GM21381 (cell line): ENCODE data around the gene PSMF1.

Source experiments
- ATAC-seq: cut with Tn5 transposase; IDR thresholded peaks from one replicate; pipeline ENCODE4 v1.9.1; 2021; ENCODE audit warnings: mild to moderate bottlenecking, moderate library complexity; ENCODE audit not compliant: unreplicated experiment

PSMF1 gene

DNA sequence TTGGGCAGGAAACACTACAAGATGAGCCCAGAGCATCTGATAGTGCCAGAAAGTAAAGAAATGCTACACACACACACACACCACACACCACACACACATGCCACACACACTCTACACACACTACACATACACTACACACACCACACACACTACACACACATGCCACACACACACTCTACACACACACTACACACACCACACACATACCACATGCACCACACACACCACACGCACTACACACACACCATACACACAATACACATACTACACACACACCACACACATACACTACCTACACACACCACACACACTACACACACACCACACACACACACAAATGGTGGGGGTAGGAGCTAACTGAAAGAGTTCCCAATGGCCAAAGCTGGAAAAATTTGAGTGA, 69.9 kb downstream of the PSMF1 start:
- no peak for ATAC-seq

DNA sequence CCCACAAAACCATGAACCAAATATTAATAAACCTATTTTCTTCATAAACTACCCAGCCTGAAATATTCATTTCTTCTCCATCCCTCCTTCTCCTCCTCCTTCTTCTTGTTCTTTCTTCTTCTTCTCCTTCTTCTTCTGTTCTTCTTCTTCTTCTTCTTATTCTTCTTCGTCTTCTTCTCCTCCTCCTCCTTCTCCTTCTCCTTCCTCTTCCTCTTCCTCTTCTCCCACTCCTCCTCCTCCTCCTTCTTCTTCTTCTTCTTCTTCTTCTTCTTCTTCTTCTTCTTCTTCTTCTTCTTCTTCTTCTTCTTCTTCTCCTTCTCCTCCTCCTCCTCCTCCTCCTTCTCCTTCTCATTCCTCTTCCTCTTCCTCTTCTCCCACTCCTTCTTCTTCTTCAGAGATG, 71.4 kb downstream of the PSMF1 start:
- no peak for ATAC-seq

DNA sequence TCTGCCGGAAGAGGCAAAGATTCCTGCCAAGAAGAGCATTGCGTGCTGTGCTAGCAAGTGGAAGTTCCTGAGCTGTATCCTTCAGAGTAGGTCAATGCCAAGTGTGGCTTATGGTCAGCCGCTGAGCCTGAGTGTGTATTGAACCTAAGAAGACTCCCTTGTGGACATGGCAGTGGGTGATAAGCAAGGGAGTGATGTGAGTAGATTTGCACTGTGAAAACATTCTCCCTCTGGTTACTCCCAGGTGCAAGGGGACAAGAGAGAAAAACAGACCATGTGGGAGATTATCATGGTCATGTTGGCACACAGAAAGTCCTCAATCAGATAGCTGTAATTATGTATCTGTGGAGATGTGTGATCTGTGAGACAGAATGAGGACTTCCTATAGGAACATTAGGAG, 72.4 kb downstream of the PSMF1 start:
- ATAC-seq: no peak

DNA sequence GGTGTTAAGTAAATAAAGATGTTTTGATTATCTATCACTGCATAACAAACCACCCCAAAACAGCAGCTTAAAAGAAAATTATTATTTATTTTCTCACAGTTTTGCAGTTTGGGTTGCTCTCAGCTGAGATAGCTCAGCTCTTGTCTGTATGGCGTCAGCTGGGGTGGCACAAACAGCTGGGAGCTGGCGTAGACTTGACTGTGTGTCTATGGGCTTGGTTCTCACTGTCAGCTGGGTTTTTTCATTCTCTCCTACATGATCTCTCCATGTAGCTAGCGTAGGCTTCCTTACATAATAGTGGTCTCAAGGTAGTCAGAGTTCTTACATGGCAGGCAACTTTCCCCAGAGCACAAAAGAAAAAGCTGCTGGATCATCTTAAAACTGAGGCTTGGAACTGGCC, 72.9 kb downstream of the PSMF1 start:
- ATAC-seq: no peak

DNA sequence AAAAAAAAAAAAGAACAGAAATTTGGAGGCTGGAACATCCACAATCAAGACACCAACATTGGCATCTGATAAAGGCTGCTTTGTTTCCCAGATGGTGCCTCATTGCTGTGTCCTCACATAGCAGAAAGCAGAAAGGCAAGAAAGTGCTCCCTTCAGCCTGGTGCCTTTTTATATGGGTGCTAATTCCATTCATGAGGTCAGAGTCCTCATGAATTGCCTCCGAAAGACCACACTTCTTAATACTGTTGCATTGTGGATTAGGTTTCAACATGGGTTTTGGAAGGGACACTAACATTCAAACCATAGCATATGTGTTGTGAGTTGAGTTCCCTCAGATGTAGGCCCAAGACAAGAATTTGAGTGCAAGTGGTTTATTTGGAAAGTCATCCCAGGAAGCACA, 76.8 kb downstream of the PSMF1 start:
- no peak for ATAC-seq

DNA sequence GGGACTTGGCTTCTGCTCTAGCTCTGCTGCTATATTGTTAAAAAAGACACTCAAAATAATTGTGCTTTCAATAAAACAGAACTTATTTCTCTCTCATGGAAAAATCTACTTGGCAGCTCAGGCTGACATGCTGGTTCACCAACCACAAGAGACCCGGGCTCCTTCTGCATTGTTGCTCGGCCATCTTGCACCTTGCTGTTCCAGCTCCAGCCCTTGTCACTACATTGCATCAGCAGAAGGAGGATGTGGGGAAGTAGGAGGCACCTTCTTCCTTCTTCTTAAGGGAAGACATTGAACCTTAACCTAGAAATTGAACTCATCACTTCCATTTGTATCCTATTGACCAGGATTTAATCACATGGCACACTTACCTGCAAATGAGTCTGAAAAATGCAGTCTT, 78.2 kb downstream of the PSMF1 start:
- ATAC-seq: no peak

DNA sequence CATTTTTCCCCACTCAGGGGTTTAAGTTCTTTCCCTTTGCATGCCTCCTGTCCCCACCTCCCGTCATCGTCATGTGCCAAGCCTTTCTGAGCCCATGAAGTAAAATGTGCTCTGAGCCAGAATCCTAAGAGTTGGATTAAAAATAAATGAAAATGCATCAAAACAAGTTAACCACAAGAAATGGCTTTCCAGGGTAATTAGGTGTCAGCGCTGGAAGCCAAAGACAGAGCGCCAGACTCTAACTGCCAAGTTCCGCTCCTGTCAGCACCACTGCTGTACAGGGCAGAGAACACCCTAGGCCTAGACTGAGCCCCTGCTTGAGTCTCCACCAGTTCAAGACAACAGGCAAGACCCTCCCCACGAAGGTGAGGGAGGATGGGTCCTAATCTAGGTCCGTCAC, 79.4 kb downstream of the PSMF1 start:
- ATAC-seq: no peak

DNA sequence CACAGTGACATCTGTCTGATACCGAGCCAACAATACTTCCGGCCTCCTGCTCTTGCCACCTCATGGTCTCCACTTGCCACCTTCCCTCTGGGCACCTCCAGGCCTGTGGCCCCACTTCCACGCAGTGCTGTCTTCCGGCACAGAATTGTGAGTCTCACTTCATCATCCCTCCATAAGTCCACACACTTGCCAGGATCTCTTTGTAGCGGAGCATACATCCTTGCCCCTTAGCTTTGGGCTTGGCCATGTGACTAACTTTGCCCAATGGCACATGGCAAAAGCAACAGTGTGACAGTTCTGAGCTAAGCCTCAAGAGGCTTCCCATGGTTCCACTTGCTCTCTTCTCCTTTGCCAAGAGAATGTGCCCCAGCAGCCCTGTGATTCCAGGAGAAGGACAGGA, 80.3 kb downstream of the PSMF1 start:
- ATAC-seq: no peak

DNA sequence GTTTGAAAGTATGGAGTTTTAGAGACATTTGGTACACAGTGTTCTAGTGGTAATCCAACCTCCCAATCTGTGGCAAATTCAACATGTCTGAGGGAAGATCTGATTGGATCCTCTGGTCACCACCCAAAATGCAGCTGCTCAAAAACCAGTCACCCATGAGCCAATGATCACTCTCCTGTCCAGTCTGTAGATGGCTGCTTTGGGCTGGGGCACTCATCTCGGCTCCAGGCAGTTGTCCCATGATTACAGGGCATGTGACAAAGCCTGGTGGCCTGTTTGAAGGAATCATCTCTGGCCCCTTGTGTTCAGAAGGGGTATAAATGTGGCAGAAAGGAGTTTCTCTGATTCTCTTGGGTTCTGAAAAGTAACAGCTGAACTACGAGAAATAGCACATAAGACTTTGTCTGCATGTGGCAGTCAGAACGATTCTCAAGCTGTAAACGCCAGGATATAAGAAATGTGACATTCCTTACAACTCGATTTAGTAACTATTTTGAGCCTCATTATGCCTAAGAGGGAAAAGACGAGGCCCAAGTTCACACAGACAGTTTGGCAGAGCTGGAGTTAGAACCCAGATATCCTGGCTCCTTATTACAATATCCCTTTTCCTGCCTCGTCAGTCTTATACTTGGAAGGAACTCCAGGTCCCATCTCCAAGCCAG, 80.9 kb downstream of the PSMF1 start:
- ATAC-seq: no peak

DNA sequence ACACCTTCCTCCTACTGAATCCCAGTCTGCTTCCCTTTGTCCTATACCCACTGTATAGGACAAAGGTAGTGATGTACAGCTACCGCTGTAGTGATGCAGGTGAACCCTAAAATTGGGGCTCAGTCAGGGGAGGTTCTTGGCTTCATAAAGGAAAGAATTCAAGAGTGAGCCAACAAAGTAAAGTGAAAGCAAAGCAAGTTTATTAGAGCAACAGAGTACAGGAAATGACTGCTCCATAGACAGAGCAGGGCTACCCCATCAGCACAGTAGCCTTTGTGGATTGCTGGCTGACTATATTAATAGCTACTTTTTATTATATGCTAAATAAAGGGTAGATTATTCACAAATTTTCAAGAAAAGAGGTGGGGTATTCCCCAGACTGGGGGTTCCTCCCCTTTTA, 81.6 kb downstream of the PSMF1 start:
- ATAC-seq: no peak

DNA sequence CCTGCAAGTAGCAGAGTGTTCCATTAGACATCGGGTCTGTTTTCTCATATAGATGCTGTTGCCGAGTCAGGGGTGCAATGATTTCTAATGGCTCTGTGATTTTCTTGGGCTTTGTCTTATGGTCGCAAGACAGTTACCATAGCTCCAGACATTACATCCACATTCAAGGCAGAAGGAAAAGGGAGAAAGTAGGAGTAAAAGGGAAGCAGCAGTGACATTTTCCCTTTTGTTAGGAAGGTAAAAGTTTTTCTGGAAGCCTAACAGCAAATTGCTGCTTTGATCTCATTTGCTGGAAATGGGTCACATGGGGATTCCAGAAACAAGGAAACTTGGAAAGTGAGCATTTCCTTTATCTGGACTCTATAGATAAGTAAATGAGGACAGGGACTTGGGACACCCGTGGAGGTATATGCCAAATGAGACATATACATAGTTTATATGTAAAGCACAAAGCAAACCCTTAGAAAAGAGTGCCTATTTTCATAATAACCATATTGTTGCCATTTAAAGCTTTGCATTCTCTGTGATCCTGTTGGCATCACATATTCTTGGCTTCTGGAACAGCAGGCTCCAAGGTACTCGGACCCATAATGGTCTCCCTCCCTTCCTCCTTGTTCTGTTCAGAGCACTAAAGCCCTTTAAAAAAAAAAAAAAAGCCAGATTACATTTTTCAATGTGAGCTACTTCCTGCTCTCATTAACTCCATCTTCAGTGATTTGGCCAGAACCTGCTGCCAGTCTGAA, 84.5 kb downstream of the PSMF1 start, which contains the start of gene C20orf202:
Gene C20orf202, plus strand, starts transcription at position 693 of the 743 bp plus-strand sequence. CDS start 132 bp downstream, outside the sequence.
- no peak for ATAC-seq

DNA sequence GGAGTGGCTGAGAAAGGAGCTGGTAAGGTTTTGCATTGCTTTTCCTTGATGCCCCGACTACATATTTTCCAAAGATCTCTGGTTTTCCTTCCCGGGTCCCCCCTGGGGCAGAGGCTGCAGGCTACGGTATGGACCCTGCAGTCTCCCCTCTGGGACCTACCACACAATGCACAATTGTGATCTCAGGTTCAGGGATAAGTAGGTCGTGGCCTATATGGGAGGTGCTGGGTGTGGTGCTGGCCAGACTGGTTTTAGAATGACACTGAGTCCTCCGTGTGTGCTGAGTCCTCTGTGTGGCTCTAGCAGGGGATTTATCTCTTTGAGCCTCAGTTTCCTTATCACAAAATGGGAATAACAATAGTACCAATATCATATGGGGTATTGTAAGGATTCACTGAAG, 85.2 kb downstream of the PSMF1 start:
- ATAC-seq: no peak

DNA sequence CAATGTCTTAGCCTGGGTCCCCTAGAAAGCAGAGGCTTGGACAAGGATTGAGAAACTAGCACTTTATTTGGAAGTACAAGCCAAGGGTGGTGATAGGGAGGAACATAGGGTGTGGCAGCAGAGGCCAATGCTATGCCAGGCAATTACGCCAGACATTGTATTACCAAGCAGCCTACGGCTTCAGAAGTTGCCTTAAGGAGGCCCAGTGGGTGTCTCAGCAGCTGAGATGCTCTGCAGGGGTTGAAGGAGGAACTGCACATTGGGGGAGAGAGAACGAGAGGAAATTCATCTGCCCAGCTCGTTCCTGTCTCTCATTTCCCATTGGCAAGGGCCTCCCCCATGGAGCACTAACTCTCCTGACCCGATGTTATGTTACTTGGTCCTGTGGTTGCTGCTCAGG, 85.7 kb downstream of the PSMF1 start:
- ATAC-seq: no peak

DNA sequence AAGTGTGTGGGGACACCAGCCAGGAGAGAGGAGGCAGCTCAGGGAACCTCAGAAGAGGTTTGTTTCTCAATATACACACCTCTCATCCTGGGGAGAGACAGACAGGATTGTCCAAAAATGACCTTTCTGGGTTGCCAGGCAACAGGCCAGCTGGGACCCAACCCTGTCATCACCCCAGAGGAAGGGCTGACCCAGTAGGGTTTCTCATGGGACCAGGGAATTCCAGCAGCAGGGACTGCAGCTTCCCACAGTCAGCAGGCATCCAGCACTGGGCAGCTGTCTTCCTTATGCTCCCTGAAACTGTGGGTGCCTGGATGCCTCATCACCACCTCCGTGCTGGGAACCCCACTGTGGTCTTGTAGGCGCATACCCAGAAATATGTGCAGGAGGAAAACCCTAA, 86.2 kb downstream of the PSMF1 start:
- ATAC-seq: no peak

DNA sequence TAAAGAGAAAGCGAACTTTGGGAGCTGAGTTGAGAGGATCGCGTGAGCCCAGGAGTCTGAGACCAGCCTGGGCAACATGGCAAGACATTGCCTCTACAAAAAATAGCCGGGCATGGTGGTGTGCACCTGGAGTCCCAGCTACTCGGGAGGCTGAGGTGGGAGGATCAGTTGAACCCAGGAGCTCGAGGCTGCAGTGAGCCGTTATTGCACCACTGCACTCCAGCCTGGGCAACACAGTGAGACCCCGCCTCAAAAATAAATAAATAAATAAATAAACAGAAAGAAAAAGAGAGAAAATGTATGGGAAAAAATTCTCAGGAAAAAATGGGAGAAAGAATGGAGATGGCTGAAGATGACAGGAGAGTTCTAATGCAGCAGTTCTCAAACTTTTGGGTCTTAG, 87.4 kb downstream of the PSMF1 start:
- no peak for ATAC-seq

DNA sequence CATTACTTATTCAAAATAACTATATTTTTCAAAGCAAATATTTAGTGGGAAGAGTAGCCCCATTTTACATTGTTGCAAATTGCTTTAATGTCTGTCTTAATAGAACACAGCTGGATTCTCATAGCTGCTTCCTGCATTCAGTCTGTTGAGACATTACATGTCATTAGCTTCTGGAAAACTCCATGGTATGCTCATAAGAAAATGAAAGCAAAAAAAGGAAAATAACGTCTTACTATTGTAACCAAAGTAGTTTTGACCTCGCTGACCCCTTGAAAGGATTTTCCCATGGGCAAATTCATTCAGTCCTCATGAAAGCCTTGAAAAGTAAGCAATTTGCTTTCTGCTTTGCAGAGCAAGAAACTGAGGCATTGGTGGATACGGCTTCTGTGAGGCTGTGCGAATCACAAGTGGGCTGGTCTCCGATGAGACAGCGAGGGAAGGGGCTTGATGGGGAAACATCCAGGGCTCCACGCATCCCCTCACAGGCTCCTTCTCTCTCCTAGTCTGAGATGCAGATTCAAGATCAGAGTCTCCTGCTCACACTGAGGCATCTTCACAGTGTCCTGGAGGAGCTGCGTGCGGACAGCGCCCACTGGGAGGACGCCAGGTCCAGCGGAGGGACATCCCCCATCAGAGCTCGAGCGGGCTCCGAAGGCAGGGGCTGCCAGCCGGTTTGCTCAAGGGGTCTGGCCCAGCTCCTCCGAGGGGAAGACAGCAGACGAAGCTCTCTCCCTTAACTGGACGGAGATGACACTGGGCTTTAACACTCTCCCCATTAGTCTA, 88.2 kb downstream of the PSMF1 start:
- ATAC-seq: no peak

DNA sequence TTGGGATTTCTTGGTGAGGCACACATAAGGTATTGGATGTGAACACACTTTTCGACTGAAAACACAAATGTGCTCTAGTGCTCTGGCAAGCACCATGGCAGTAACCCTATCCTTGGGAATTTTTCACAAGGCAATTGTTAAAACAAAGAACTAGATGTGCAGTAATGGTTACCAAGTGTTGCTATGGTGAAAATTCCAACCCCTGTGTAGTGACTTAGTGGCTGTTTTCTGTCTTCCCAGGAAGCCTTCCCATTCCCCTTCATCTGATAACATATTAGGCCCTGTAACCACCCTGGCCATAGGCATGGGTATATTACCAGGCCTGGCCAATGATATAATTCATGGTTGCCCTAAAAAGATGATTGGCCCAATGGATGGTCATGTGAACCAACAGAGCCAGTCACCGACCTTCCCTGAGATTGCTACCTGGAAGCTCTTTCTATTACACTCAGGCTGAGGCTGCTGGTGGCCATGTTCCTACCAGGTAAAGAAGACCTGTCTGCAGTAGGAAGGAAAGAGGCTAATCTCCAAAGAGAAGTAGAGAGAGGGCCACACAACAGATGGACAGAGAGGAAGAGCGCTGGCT, 89.0 kb downstream of the PSMF1 start:
- ATAC-seq: no peak

DNA sequence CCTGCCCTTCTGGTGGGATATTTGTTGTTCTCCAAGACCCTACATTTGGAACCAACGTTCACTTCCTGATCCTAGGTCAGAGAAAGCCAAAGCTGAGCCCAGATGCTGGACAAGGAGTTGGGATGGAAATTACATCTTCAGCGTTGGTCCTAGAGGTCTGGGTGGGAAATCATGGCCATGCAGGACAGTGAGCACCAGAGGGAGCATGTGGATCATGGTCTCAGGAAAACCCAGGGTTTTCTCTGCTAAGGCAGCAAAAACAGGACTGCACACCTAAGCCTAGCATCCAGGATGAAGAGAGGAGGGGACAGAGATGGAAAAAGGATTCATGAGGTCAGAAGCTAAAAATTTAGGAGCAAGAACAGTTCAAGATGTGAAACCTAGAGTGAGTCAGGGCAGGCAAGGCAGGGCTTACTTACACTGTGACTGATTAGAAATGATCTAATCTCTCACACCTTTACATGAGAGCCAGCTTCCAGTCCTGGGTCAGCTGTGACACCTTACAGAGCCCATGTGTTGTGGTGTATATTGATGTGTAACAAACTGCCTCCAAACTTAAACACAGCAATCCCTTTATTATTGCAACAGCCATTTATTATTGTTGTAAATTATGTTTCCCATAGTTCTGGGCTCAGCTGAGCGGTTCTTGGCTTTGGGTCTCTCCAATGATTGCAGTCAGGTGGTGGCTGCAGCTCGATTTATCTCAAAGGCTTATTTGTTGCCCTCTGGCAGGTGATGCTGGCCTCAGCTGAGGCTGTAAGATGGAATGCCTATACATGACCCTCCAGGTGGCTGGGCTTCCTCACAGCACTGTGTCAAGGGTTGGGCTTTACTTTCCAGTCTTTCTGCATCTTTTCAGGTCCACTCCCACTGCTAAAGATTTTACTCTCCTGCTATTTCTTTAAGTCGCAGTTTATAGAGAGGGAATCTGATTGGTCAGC, 91.3 kb downstream of the PSMF1 start:
- no peak for ATAC-seq

DNA sequence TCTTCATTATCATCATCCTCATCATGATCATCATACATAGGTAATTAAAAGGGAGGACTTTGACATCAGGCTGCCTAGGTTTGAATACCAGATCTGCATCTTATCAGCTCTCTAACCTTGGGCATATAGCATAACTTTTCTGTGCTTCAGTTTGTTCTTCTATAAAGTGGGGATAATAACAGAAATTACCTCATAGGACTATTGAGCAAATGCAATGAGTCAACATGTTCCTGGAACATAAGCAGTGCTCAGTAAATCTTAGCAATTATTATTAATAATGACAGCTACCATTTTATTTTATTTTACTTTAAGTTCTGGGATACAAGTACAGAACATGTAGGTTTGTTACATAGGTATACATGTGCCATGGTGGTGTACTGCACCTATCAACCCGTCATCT, 92.1 kb downstream of the PSMF1 start:
- ATAC-seq: no peak

DNA sequence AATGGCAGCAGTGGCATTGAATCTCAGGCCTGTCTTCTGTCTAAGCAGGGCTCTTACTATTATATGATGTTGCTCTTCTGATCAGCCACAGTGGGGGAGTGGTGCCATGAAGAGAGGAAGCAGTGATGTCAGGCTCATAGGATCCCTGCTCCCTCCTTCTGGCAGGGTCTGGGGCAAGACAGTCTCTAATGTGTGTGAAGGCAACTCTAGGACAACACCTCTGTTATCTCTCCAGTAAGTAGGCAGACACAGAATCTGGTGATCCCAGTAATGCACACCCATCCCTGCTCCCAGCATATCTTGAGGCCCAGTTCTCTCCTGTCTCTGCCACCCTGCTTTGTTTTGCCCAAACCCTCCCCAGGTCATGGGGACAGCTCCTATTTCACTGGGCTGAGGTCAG, 93.6 kb downstream of the PSMF1 start:
- ATAC-seq: no peak
